Bronchus fibroblast of lung (primary cell): Measurements from ENCODE around the gene EDDM3A. TPM values are rescaled to one million over a fixed set of nuclear protein-coding genes. Genes with fewer than 3 reads are reported as not detected.

Source experiments
- total RNA-seq: library from RNA; depleted of rRNA; stranded (reverse); fragments of >200 nt; gene quantifications from 2 replicates; pipeline ENCODE4 v1.2.3, GENCODE V29; 2015

Gene EDDM3A
- total RNA-seq = not detected in 2 replicates

GRCh38 chr14:20745571-20746358, at the start of gene EDDM3A:
TSS of gene EDDM3A (plus strand) at chr14:20745887. CDS start at chr14:20747581, 1,694 bp downstream.

Other genes with a start within 250 kb of the EDDM3A start
- gene RNASE10, start 240.3 kb upstream of the EDDM3A start, total RNA-seq = not detected in 2 replicates
- gene RNASE9, start 184.8 kb upstream of the EDDM3A start, total RNA-seq = not detected in 2 replicates
- not detected in 2 replicates for gene RNASE11, start 157.9 kb upstream of the EDDM3A start, total RNA-seq
- not detected in 2 replicates for gene RNASE12, start 154.5 kb upstream of the EDDM3A start, total RNA-seq
- gene OR6S1, start 104.2 kb upstream of the EDDM3A start, total RNA-seq = not detected in 2 replicates
- gene RNASE4, start 61.3 kb upstream of the EDDM3A start, total RNA-seq = 12.1 and 12.9 TPM in 2 replicates
- 6.7 and 7.9 TPM in 2 replicates for gene ANG, start 57.1 kb upstream of the EDDM3A start, total RNA-seq
- gene EDDM3B, start 22.5 kb downstream of the EDDM3A start, total RNA-seq = not detected in 2 replicates
- gene RNASE6, start 35.4 kb downstream of the EDDM3A start, total RNA-seq = not detected in 2 replicates
- gene RNASE1, start 57.0 kb downstream of the EDDM3A start, total RNA-seq = not detected in 2 replicates
- gene RNASE3, start 145.5 kb downstream of the EDDM3A start, total RNA-seq = not detected in 2 replicates
- not detected in 2 replicates for gene RNASE2, start 209.6 kb downstream of the EDDM3A start, total RNA-seq
- 81.0 and 82.7 TPM in 2 replicates for gene METTL17, start 244.1 kb downstream of the EDDM3A start, total RNA-seq